Bronchial epithelial cell (primary cell): Measurements from ENCODE around the gene ADAMTS12. TPM values are rescaled to one million over a fixed set of nuclear protein-coding genes. Genes with fewer than 3 reads are reported as not detected.
"Not testable (repeated sequence)": the region's sequence is repeated elsewhere in the genome, so short reads cannot be mapped to it uniquely, and the experiment has no call there.

ENCODE experiments used
- DNase-seq: peaks from one replicate; pipeline ENCODE4 v3.0.0-alpha.2; 2010; ENCODE audit warnings: low read depth
- FAIRE-seq: peaks from 2 replicates; lab custom pipeline; 2011; peaks lifted over from hg19 to GRCh38; lab: Jason Lieb, UNC
- H3K27me3 ChIP-seq: 2 replicates; pipeline ENCODE4 v1.5.1; 2011; ENCODE audit warnings: low read length; ENCODE audit not compliant: control insufficient read depth, insufficient read depth
- H3K36me3 ChIP-seq: 2 replicates; pipeline ENCODE4 v1.5.1; 2011; ENCODE audit warnings: low read length; ENCODE audit not compliant: control insufficient read depth, insufficient read depth
- H3K4me3 ChIP-seq: 2 replicates; pipeline ENCODE4 v1.5.1; 2011; ENCODE audit warnings: mild to moderate bottlenecking, low read depth, low read length, control low read depth
- total RNA-seq: library from RNA; depleted of rRNA; stranded (reverse); fragments of >200 nt; gene quantifications from 2 replicates; pipeline ENCODE4 v1.2.1, GENCODE V29; 2014
- TF ChIP-seq, protein P1 (sequence below): IDR thresholded peaks from 2 replicates; pipeline ENCODE4 v1.5.1; 2011; ENCODE audit warnings: mild to moderate bottlenecking, moderate library complexity, low read length, control low read depth, inconsistent platforms; ENCODE audit not compliant: insufficient read depth, severe bottlenecking

The ADAMTS12 gene
- total RNA-seq, 1 donor from 2014 or later: 0.26 TPM

DNA sequence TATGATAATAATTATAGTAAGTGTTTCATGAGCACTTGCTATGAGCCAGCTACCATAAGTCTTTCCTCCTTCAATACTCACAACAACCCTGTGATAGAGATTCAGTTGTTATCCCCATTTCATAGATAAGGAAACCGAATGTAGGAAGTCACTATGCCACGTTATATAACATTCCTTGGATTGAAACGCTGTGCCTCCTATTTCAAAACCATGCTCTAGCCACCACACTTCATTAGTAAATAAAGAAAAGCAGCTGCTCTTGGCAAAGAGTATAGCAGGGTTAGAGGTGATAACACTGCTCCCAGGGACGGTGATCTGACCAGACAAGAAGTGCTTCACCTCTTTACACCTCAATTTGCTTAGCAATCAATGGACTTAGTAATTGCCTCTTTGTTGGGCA is 5.5 kb downstream of the ADAMTS12 start:
- no peak for DNase-seq
- no peak overlapping the region for H3K4me3 ChIP-seq
- H3K36me3 ChIP-seq: no peaks in the 10 kb centered on the region
- no peak for FAIRE-seq
- no peaks in the 10 kb centered on the region for H3K27me3 ChIP-seq
- TF ChIP-seq, protein P1, sequence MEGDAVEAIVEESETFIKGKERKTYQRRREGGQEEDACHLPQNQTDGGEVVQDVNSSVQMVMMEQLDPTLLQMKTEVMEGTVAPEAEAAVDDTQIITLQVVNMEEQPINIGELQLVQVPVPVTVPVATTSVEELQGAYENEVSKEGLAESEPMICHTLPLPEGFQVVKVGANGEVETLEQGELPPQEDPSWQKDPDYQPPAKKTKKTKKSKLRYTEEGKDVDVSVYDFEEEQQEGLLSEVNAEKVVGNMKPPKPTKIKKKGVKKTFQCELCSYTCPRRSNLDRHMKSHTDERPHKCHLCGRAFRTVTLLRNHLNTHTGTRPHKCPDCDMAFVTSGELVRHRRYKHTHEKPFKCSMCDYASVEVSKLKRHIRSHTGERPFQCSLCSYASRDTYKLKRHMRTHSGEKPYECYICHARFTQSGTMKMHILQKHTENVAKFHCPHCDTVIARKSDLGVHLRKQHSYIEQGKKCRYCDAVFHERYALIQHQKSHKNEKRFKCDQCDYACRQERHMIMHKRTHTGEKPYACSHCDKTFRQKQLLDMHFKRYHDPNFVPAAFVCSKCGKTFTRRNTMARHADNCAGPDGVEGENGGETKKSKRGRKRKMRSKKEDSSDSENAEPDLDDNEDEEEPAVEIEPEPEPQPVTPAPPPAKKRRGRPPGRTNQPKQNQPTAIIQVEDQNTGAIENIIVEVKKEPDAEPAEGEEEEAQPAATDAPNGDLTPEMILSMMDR: no peak

DNA sequence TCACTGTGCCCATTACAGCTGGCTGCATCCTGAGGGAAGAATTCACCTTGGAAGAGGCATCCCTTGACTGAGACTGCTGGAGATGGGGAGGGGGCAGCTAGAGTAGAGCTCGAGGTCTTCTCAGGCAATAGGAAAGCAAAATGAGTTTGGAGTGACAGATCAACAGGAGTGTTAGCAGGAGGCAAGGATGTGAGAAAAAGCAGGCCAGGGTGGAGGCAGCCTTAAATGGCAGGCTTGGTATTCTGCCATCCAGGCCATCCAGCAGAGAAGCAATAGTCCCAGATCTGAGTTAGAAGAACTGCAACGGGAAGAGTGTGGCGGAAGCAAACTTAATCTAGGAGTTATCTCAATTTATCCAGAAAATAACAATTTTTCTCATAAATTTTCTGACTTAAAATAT is 6.1 kb downstream of the ADAMTS12 start:
- DNase-seq: no peak
- Histone ChIP-seq H3K36me3 (no peaks in the 10 kb centered on the region), H3K27me3 (no peaks in the 10 kb centered on the region), H3K4me3 (no peak overlapping the region)
- FAIRE-seq: no peak
- TF ChIP-seq, protein P1: no peak

GRCh38 chr5:33883482-33883881 is 8.3 kb downstream of the ADAMTS12 start:
- no peaks in the 10 kb centered on the region for H3K36me3 ChIP-seq
- TF ChIP-seq, protein P1: no peak
- FAIRE-seq: no peak
- DNase-seq: no peak
- no peak overlapping the region for H3K4me3 ChIP-seq
- no peaks in the 10 kb centered on the region for H3K27me3 ChIP-seq

DNA sequence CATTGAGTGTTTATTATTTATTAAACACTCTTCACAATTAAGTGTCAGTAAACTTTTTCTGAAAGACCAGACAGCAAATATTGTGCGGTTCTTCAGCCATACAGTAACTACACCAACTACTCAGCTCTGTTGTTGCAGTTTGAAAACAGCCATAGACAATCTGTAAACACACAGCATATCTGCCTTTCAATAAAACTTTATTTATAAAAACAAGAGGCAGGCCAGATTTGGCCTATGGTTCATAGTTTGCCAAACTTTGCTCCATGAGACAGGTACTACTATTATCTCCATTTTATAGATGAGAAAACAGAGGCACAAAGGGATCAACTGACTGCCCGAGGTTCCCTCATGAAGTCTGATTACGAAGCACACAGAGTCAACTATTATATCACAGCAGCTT is 11.5 kb downstream of the ADAMTS12 start:
- H3K4me3 ChIP-seq: no peak overlapping the region
- H3K27me3 ChIP-seq: no peaks in the 10 kb centered on the region
- H3K36me3 ChIP-seq: no peaks in the 10 kb centered on the region
- no peak for DNase-seq
- no peak for FAIRE-seq
- TF ChIP-seq, protein P1: no peak

- TF ChIP-seq, protein P1: no peak
- DNase-seq (no peak), FAIRE-seq (no peak)
- no peak overlapping the region for H3K4me3 ChIP-seq
- no peaks in the 10 kb centered on the region for H3K27me3 ChIP-seq
- H3K36me3 ChIP-seq: no peaks in the 10 kb centered on the region
Observed at GRCh38 chr5:33877449-33877848, 14.3 kb downstream of the ADAMTS12 start.

GRCh38 chr5:33867241-33867640 is 24.5 kb downstream of the ADAMTS12 start:
- TF ChIP-seq, protein P1: no peak
- FAIRE-seq (no peak), DNase-seq (no peak)
- Histone ChIP-seq H3K4me3 (no peak overlapping the region), H3K36me3 (no peaks in the 10 kb centered on the region), H3K27me3 (no peaks in the 10 kb centered on the region)

- H3K27me3 ChIP-seq, H3K36me3 ChIP-seq, H3K4me3 ChIP-seq, DNase-seq, FAIRE-seq: not testable (repeated sequence)
Observed at GRCh38 chr5:33859177-33859576, 32.6 kb downstream of the ADAMTS12 start.
